ENCODE results near the gene TTI1. TPM values are rescaled to one million over a fixed set of nuclear protein-coding genes. Genes with fewer than 3 reads are reported as not detected.

TTI1 gene
- total and polyA plus RNA-seq, 7 donors = 11.4 to 29.7 (median 15.4) TPM

GRCh38 chr20:37938181-37938750 is 95.0 kb downstream of the TTI1 start:
- TF ChIP-seq, protein P1, sequence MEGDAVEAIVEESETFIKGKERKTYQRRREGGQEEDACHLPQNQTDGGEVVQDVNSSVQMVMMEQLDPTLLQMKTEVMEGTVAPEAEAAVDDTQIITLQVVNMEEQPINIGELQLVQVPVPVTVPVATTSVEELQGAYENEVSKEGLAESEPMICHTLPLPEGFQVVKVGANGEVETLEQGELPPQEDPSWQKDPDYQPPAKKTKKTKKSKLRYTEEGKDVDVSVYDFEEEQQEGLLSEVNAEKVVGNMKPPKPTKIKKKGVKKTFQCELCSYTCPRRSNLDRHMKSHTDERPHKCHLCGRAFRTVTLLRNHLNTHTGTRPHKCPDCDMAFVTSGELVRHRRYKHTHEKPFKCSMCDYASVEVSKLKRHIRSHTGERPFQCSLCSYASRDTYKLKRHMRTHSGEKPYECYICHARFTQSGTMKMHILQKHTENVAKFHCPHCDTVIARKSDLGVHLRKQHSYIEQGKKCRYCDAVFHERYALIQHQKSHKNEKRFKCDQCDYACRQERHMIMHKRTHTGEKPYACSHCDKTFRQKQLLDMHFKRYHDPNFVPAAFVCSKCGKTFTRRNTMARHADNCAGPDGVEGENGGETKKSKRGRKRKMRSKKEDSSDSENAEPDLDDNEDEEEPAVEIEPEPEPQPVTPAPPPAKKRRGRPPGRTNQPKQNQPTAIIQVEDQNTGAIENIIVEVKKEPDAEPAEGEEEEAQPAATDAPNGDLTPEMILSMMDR (IDR thresholded peaks at IDR 0.05) = no peak
- H3K4me3 ChIP-seq = no peak overlapping the region

GRCh38 chr20:37937686-37938085 is 95.6 kb downstream of the TTI1 start:
- H3K4me3 ChIP-seq = no peak overlapping the region
- no peaks in the 10 kb centered on the region for H3K9me3 ChIP-seq
- H3K27me3 ChIP-seq (ENCODE audit: insufficient read depth in 3 of 3, low read length in 2 of 3) = no peaks in the 10 kb centered on the region
- no peaks in the 10 kb centered on the region for H3K4me1 ChIP-seq
- DNase-seq (no peak), ATAC-seq (no peak)
- H3K27ac ChIP-seq = no peak overlapping the region
- no peaks in the 10 kb centered on the region for H3K36me3 ChIP-seq (ENCODE audit: insufficient read depth in 1 of 2, low read depth in 1 of 2)
- intact Hi-C loops (cut with DNase I) = no loop called here
- 77 to 83% (median 77%) methylated on average over 4 of the region's 4 CpGs for WGBS, 3 donors
- TF ChIP-seq, protein P1 (IDR thresholded peaks at IDR 0.05) = no peak

More at GRCh38 chr20:37938181-37938750, 95.0 kb downstream of the TTI1 start:
- intact Hi-C loops (cut with DNase I) = no loop called here
- no peaks in the 10 kb centered on the region for H3K4me1 ChIP-seq
- no peak overlapping the region for H3K27ac ChIP-seq
- DNase-seq (no peak), ATAC-seq (no peak)
- no peaks in the 10 kb centered on the region for H3K36me3 ChIP-seq (ENCODE audit: insufficient read depth in 1 of 2, low read depth in 1 of 2)
- no peaks in the 10 kb centered on the region for H3K27me3 ChIP-seq (ENCODE audit: insufficient read depth in 3 of 3, low read length in 2 of 3)
- WGBS, 3 donors = 77 to 86% (median 84%) methylated on average over 12 of the region's 12 CpGs
- H3K9me3 ChIP-seq = no peaks in the 10 kb centered on the region

GRCh38 chr20:37936451-37936850 is 96.8 kb downstream of the TTI1 start:
- intact Hi-C loops (cut with DNase I) = no loop called here

DNA sequence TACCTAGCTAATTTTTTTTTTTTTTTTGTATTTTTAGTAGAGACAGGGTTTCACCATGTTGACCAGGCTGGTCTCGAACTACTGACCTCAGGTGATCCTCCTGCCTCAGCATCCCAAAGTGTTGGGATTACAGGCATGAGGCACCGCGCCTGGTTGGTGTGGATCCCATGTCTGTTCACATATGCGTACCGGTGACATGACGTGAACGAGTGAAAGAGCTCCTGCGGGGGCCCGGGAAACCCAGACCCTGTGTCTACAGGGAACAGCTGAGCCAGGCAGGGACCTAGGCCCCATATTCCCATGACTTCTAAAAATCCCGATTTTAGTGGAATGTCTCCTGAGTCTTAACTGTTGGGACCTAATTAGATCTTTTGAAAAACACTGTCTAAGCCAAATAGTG is 97.2 kb downstream of the TTI1 start:
- ATAC-seq = no peak
- H3K36me3 ChIP-seq (ENCODE audit: insufficient read depth in 1 of 2, low read depth in 1 of 2) = no peaks in the 10 kb centered on the region

More at GRCh38 chr20:37936451-37936850, 96.8 kb downstream of the TTI1 start:
- TF ChIP-seq, protein P1 (IDR thresholded peaks at IDR 0.05) = no peak
- no peaks in the 10 kb centered on the region for H3K4me1 ChIP-seq
- H3K27me3 ChIP-seq (ENCODE audit: insufficient read depth in 3 of 3, low read length in 2 of 3) = peaks cover 0 to 2% (median 2%) of the 10 kb centered on the region in 3 donors
- WGBS, 3 donors = 83 to 91% (median 86%) methylated on average over 8 of the region's 8 CpGs
- H3K9me3 ChIP-seq = no peaks in the 10 kb centered on the region
- H3K27ac ChIP-seq = no peak overlapping the region
- DNase-seq (no peak), ATAC-seq (no peak)
- no peaks in the 10 kb centered on the region for H3K36me3 ChIP-seq (ENCODE audit: insufficient read depth in 1 of 2, low read depth in 1 of 2)
- H3K4me3 ChIP-seq = no peak overlapping the region

More for the DNA sequence above, 97.2 kb downstream of the TTI1 start:
- Histone ChIP-seq H3K4me3 (no peak overlapping the region), H3K27ac (no peak overlapping the region), H3K27me3 (ENCODE audit: insufficient read depth in 3 of 3, low read length in 2 of 3) (peaks cover 0 to 6% (median 2%) of the 10 kb centered on the region in 3 donors), H3K9me3 (no peaks in the 10 kb centered on the region), H3K4me1 (no peaks in the 10 kb centered on the region)
- intact Hi-C loops (cut with DNase I) = no loop called here
- 86 to 90% (median 89%) methylated on average over 10 of the region's 10 CpGs for WGBS, 3 donors
- no peak for DNase-seq
- TF ChIP-seq, protein P1 (IDR thresholded peaks at IDR 0.05) = no peak
